Muscle layer of duodenum (tissue), 2 donors: ENCODE results near the gene SPON2.

Source experiments
- H3K27ac ChIP-seq: one replicate; pipeline ENCODE4 v1.7.0; 2013; ENCODE audit warnings: mild to moderate bottlenecking, low read length
- H3K27me3 ChIP-seq: one replicate; pipeline ENCODE4 v1.7.0; 2013; ENCODE audit warnings: low read depth, mild to moderate bottlenecking, control low read depth, low read length
- H3K36me3 ChIP-seq, 2 donors: one replicate each; pipeline ENCODE4 v1.7.0; 2013; ENCODE audit warnings: low read length in 2 of 2, control low read depth in 1 of 2, mild to moderate bottlenecking in 1 of 2; ENCODE audit not compliant: insufficient read depth in 2 of 2, control insufficient read depth in 1 of 2
- H3K4me1 ChIP-seq, 2 donors: one replicate each; pipeline ENCODE4 v1.7.0; 2013; ENCODE audit warnings: low read length in 2 of 2, mild to moderate bottlenecking in 2 of 2, control low read depth in 1 of 2, moderate library complexity in 1 of 2; ENCODE audit not compliant: insufficient read depth in 2 of 2, control insufficient read depth in 1 of 2
- H3K4me3 ChIP-seq, 2 donors: one replicate each; pipeline ENCODE4 v1.7.0; 2013; ENCODE audit warnings: low read length in 2 of 2, low read depth in 1 of 2, mild to moderate bottlenecking in 1 of 2
- H3K9me3 ChIP-seq, 2 donors: one replicate each; pipeline ENCODE4 v1.7.0; 2013; ENCODE audit warnings: low read length in 2 of 2, control low read depth in 1 of 2, mild to moderate bottlenecking in 1 of 2; ENCODE audit not compliant: control insufficient read depth in 1 of 2
- donor health status: healthy.

The SPON2 gene

DNA sequence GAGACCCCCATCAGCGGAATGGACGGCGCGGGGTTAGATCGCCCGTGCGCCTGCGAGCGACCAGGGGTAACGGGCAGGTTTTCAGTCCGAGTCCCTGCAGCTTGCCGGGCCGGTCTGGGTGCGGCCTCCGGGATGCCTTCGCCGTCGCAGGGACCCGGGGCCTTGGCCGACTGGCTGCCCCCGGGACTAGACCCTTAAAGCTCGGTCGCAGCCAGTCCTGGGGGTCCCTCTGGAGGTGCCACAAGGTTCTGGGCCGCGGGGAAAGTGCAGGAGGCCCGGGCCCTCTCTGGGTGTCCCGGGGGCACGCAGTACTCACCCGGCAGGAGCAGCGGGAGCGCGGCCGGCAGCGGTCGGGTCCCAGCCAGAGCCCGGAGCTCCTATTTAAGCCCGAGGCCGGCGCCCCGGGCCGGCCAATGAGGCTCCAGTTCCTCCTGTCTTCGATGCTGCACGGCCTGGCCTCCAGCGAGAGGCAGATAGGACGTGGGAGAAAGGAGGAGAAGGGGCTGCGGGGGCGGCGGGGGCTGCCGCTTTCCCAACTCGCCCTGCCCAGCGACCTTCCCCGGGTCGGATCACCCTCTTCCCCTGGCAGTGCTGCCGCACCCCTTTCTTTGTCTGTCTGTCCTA is at the start of gene SPON2:
SPON2 (minus strand) TSS at position 356 of the 624 bp plus-strand sequence.
- Histone ChIP-seq H3K27ac (no peak within 1 kb of the TSS), H3K4me1 (peaks cover 0 to 20% of the 10 kb centered on the region in 2 donors), H3K27me3 (peaks cover 17% of the 10 kb centered on the region), H3K9me3 (no peaks in the 10 kb centered on the region), H3K36me3 (no peaks in the 10 kb centered on the region), H3K4me3 (peak within 1 kb of the TSS; percentile 30 to 60)

DNA sequence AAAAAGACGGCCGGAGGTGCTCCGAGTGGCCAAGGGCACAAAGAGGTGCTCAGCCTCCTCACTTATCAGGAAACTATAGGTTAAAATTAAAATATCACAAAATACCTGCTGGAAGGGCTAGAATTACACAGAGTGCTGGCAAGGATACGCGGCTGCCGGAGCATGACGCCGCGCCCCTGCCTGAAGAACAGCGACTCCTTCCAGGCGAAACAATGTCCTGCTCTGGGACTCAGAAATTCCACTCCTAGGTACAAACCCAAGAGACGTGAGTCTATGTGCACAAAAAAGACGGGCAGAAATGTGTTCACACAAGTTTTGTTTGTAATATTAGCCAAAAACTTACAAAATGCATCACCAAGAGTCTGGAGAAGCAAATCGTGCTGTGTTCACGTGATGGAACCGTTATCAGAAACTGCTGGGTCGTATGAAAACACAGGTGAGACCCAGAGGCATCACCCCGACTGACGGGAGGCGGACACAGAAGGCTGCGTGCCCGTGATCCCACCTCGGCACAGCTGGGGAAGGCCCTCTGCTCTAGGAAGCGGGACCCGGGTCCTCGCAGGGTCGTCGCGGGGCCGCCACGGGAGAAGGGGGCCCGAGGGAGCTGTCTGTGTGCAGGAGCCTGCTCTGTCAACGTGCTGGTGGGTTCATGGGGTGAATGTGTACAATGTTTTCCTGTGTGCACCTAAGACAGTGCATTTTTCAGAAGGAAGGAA is 48.9 kb upstream of the SPON2 start:
- Histone ChIP-seq H3K36me3 (peaks cover 19 to 63% of the 10 kb centered on the region in 2 donors), H3K27ac (no peak overlapping the region), H3K4me1 (peaks cover 0 to 12% of the 10 kb centered on the region in 2 donors), H3K27me3 (no peaks in the 10 kb centered on the region), H3K9me3 (no peaks in the 10 kb centered on the region), H3K4me3 (no peak overlapping the region)

DNA sequence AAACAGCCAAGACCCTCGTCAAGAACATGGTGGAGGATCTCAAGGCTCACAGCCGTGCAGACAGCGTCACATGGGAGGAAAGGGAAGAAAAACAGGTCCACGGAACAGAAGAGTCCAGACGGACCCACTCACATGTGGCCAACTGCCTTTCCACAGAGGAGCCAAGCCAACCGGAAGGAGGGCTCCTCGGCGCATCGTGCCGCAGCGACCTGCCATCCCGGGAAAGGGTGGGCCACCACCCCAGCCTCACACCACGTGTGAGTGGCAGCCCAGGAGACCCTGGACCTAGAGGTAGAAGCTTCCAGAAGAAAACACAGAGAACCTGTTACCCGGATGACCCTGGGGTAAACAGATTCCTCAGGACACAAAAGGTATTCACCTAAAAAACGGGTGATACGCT is 48.2 kb upstream of the SPON2 start:
- Histone ChIP-seq H3K4me3 (no peak overlapping the region), H3K27ac (no peak overlapping the region), H3K27me3 (no peaks in the 10 kb centered on the region), H3K9me3 (no peaks in the 10 kb centered on the region), H3K4me1 (peaks cover 0 to 9% of the 10 kb centered on the region in 2 donors), H3K36me3 (peaks cover 24 to 61% of the 10 kb centered on the region in 2 donors)

DNA sequence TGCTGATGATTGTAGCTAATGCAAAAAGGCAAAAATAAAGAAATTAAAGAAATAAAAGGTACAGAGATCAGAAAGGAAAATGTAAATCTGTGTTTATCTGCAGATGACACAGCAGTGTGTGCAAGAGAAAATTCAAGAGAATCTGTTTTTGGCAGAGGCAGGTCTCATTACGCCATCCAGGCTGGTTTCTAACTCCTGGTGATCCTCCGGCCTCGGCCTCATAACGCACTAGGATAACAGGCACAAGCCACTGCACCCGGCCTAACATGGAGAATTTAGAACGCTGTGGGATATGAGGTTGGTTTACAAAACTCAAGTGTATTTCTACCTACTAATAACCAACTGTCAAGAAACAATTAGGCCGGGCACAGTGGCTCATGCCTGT is 47.2 kb upstream of the SPON2 start:
- H3K4me1 ChIP-seq, result peaks cover 0 to 20% of the 10 kb centered on the region in 2 donors
- no peaks in the 10 kb centered on the region for H3K27me3 ChIP-seq
- H3K36me3 ChIP-seq, result peaks cover 25 to 61% of the 10 kb centered on the region in 2 donors
- H3K9me3 ChIP-seq, result no peaks in the 10 kb centered on the region
- no peak overlapping the region for H3K4me3 ChIP-seq
- H3K27ac ChIP-seq, result no peak overlapping the region

DNA sequence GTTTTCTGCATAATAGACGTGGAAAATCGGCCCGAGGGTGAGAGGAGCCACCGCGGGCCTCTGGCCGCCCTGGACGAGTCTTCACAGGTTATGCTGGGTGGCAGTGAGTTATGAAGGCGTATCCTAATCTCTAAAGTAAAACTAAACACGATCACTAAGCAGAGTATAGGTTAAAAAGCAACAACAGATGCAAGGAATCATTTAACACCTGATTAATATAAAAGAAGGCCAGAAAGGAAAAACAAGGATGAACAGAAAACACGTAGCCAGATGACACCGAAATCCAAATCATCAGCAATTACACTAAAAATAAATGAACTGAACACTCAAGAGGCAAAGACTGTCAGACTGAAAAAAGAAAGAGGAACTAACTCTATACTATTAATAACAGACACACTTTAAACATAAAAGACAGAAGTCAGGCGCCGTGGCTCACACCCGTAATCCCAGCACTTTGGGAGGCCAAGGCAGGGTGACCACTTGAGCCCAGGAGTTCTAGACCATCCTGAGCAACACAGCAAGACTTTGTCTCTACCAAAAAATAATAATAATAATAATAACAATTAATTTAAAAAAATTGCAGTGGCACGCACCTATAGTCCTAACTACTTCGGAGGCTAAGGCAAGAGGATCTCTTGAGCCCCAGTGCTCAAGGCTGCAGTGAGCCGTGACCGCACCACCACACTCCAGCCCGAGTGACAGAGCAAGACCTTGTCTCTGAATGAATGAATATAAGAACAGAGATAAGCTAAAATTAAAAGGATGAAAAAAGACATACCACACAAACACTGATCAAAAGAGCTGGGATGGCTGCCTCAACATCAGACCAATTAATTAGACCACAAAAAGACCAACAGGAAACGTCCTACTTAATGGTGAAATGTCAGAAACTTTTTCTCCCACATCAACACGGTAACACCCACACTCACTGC is 46.5 kb upstream of the SPON2 start:
- Histone ChIP-seq H3K36me3 (peaks cover 19 to 61% of the 10 kb centered on the region in 2 donors), H3K27me3 (no peaks in the 10 kb centered on the region), H3K4me3 (no peak overlapping the region), H3K4me1 (peaks cover 0 to 20% of the 10 kb centered on the region in 2 donors), H3K9me3 (no peaks in the 10 kb centered on the region), H3K27ac (no peak overlapping the region)

DNA sequence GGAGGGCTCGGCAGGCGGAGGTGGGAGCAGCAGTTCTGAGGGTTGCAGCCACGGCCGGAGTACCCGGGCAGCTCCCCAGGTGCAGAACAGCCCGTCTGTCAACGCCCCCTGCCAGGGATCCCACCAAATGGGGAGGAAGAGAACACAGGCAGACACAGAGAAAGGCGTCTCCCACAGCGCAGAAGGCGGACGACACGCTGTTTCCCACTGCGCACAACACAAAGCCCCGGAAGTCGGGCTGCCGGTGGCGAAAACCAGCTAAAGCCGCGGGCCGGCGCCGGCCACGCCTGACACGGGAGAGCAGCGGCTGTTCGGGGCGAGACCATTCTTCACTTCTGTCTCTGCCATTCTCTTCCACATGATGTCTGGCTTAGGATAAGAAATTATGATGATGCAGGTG is 45.0 kb upstream of the SPON2 start:
- Histone ChIP-seq H3K4me1 (peaks cover 0 to 23% of the 10 kb centered on the region in 2 donors), H3K27me3 (no peaks in the 10 kb centered on the region), H3K9me3 (no peaks in the 10 kb centered on the region), H3K36me3 (peaks cover 15 to 64% of the 10 kb centered on the region in 2 donors), H3K27ac (no peak overlapping the region), H3K4me3 (no peak overlapping the region)

DNA sequence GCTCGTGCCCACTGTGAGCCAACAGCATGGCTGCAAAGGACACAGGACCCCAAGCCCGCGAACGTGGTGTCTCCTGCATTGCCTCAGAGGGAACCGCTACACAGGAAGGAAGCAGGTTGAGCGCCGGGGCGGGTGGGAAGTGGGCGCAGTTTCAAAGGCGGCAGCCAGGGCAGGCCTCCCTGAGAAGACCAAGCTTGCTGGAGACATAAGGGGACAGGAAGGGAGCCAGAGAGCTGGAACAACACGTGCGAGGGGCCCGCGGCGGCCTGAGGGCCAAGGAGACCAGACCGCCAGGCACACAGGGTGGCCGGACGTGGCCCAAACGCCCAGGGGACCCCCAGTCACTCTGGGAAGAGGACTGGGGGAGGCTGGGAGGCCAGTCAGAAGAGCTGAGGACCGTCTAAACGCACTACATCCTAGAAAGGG is 44.5 kb upstream of the SPON2 start:
- peaks cover 15 to 63% of the 10 kb centered on the region in 2 donors for H3K36me3 ChIP-seq
- H3K9me3 ChIP-seq, result no peaks in the 10 kb centered on the region
- no peak overlapping the region for H3K4me3 ChIP-seq
- peaks cover 0 to 28% of the 10 kb centered on the region in 2 donors for H3K4me1 ChIP-seq
- H3K27me3 ChIP-seq, result no peaks in the 10 kb centered on the region
- H3K27ac ChIP-seq, result no peak overlapping the region

DNA sequence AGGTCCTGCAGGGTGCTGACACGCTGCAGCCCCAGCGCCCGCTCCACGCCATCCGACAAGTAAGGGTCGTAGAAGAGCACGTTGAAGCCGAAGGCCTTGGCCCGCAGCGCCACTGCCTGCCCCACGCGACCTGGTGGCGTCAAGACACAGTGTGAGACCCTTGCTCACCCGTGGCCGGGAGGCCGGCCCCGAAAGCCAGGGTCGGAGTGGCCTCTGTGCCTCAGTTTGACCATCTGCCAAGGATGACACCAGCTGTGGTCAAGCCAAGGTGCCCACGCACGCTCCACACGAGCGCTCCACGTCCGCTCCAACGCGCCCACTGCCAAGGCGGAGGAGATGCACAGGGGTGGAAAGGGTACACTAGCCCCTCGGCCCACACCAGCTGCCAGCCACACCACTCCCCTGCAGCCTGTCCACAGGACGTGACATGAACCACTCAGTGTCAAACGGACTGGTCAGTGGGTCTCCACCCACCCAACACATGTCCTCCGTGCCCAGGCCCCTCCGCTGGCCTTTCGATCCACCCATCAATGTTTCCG is 43.8 kb upstream of the SPON2 start:
- H3K4me1 ChIP-seq, result peaks cover 0 to 34% of the 10 kb centered on the region in 2 donors

DNA sequence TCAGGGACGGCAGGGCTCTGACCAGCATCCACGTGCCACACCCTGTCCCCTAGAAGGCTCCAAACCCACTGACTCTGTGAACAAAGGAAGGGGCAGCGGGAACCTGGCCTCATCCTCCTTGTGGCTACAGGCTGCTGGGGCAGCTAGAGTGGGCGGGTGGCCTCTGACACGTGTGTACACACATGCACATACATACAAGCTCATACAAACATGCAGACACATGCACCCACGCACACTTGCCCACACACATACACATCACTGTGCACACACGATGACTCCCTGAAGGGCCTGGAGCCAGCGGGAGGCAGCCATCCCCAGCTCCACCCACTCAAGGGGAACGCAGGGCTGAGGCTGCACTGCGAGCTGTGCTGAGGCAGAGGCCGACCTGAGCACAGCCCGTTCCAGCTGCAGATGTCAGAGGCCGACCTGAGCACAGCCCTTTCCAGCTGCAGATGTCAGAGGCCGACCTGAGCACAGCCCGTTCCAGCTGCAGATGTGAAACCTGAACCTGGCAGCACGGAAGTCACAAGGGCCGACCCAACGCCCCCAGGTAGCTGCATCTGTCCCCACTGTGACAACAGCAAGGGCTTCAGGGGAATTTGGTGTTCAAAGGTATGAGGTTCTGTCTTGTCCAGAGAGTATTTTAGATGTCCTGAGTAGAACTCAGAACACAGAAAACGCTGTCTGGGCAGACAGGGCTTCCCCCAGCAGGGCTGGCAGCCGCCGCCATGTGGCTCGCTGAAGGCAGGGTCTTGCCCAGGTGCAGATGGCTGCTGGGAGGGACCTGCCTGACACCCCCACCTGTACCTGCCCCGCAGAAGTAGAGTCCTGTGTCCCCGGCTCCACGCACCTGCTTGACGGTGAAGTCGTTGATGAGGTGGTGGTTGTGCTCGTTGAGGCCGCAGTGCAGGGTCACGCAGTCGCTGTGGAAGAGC is 43.0 kb upstream of the SPON2 start:
- Histone ChIP-seq H3K9me3 (no peaks in the 10 kb centered on the region), H3K27me3 (no peaks in the 10 kb centered on the region), H3K36me3 (peaks cover 12 to 53% of the 10 kb centered on the region in 2 donors), H3K4me1 (peaks cover 0 to 42% of the 10 kb centered on the region in 2 donors), H3K4me3 (no peak overlapping the region), H3K27ac (no peak overlapping the region)

More for the DNA sequence above, 43.8 kb upstream of the SPON2 start:
- Histone ChIP-seq H3K27ac (no peak overlapping the region), H3K27me3 (no peaks in the 10 kb centered on the region), H3K36me3 (peaks cover 12 to 57% of the 10 kb centered on the region in 2 donors), H3K4me3 (no peak overlapping the region), H3K9me3 (no peaks in the 10 kb centered on the region)
